NCI-H1694 treated with DMSO at 0.1 percent for 48 hours (cell line): ENCODE results near the gene CAMTA1.

Experiments
- DNase-seq: peaks from one replicate; lab custom pipeline; 2025; lab: John Stamatoyannopoulos, UW

The CAMTA1 gene

GRCh38 chr1:7198664-7199063, 413.4 kb downstream of the CAMTA1 start:
- no peak for DNase-seq

GRCh38 chr1:7199077-7199779, 414.0 kb downstream of the CAMTA1 start:
- no peak for DNase-seq

- peak; percentile 42 for DNase-seq
Observed at GRCh38 chr1:7207875-7208646, 422.8 kb downstream of the CAMTA1 start.

GRCh38 chr1:7208647-7209180, 423.5 kb downstream of the CAMTA1 start:
- no peak for DNase-seq

GRCh38 chr1:7209336-7209735, 424.1 kb downstream of the CAMTA1 start:
- DNase-seq: no peak

GRCh38 chr1:7218210-7218832, 433.1 kb downstream of the CAMTA1 start:
- DNase-seq: peak; percentile 44

- DNase-seq: peak; percentile 57
Observed at GRCh38 chr1:7219031-7219430, 433.8 kb downstream of the CAMTA1 start.

- DNase-seq: no peak
Observed at GRCh38 chr1:7220007-7220406, 434.8 kb downstream of the CAMTA1 start.

- DNase-seq: no peak
Observed at GRCh38 chr1:7220712-7221252, 435.5 kb downstream of the CAMTA1 start.

GRCh38 chr1:7221826-7222694, 436.8 kb downstream of the CAMTA1 start:
- no peak for DNase-seq

- DNase-seq: no peak
Observed at GRCh38 chr1:7222695-7223015, 437.4 kb downstream of the CAMTA1 start.

GRCh38 chr1:7223334-7224080, 438.3 kb downstream of the CAMTA1 start:
- no peak for DNase-seq

GRCh38 chr1:7224081-7224534, 438.9 kb downstream of the CAMTA1 start:
- DNase-seq: no peak

- DNase-seq: no peak
Observed at GRCh38 chr1:7224644-7225043, 439.4 kb downstream of the CAMTA1 start.

GRCh38 chr1:7225711-7226505, 440.7 kb downstream of the CAMTA1 start:
- no peak for DNase-seq

- DNase-seq: no peak
Observed at GRCh38 chr1:7227654-7228053, 442.4 kb downstream of the CAMTA1 start.

- DNase-seq: no peak
Observed at GRCh38 chr1:7228252-7228961, 443.2 kb downstream of the CAMTA1 start.

GRCh38 chr1:7229186-7229585, 443.9 kb downstream of the CAMTA1 start:
- no peak for DNase-seq
